ENCODE data around the gene SBF1. TPM values are rescaled to one million over a fixed set of nuclear protein-coding genes. Genes with fewer than 3 reads are reported as not detected.

Gene SBF1
- total and polyA plus RNA-seq, 2 experiments from 2014 or later = 25.2 to 92.0 TPM

DNA sequence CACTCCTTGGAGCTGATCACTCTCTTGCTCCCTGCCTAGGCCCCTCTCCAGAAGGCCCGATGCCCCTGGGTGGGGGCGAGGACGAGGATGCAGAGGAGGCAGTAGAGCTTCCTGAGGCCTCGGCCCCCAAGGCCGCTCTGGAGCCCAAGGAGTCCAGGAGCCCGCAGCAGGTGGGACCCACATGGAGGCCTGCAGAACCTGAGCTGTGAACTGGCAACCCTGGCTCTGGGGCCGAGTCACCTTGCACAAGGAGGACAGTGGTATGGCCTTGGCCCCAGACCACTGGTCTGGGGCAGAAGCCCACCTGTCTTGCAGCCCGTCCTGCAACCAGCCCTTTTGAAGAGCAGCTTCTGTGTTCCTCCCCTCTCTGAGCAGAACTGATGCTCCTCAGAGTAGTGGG lies 44.3 kb upstream of the SBF1 start:
- Histone ChIP-seq H3K4me1 (ENCODE audit: insufficient read depth) (no peaks in the 10 kb centered on the region), H3K79me2 (ENCODE audit: insufficient read depth) (peaks cover 53% of the 10 kb centered on the region), H3K9me3 (ENCODE audit: low read depth) (no peaks in the 10 kb centered on the region), H3K4me2 (ENCODE audit: unreplicated experiment) (no peak overlapping the region), H3K27ac (no peak overlapping the region), H3F3A (ENCODE audit: insufficient read depth) (no peaks in the 10 kb centered on the region), H3K4me3 (no peak overlapping the region), H2AFZ (no peak overlapping the region), H4K20me1 (ENCODE audit: insufficient read depth) (no peaks in the 10 kb centered on the region), H3K36me3 (ENCODE audit: low read depth) (0 out of 2 replicates have a peak, but pooled peaks cover 6% of the 10 kb centered on the region), H3K9me2 (ENCODE audit: insufficient read depth) (no peaks in the 10 kb centered on the region), H3K27me3 (replicated peaks; ENCODE audit: insufficient read depth) (no peaks in the 10 kb centered on the region), H3K9ac (no peak overlapping the region)
- TF ChIP-seq EZH2phosphoT487 (IDR thresholded peaks at IDR 0.05; ENCODE audit: insufficient read depth, low read depth) (no peak), EZH2 (IDR thresholded peaks at IDR 0.05; ENCODE audit: insufficient read depth, poor library complexity, severe bottlenecking) (no peak)
- no peak for DNase-seq
- WGBS, 2 experiments (ENCODE audit: low coverage in 1 of 2, low lambda C conversion rate in 2 of 2, missing lambda C conversion rate in 2 of 2) = 96 to 97% methylated on average over 8 of the region's 8 CpGs
- in situ Hi-C loops (cut with MboI) = no loop called here

DNA sequence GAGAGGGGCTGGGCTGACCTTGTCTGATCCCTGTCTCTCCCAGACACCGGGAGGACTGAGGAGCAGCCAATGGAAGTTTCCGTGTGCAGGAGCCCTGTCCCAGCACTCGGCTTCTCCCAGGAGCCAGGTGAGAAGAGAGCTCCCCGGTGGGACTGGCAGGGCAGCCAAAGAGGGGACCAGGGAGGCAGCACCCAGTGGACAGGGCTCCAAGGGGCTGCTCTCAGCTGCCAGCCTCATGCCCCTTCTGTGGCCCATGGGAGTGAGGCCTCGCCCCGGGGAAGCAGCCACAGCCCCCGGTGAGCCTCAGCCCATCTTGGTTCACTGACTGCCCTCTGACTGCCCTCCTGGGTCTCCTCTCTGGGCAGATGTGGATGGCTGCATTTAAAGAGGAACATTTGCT lies 43.8 kb upstream of the SBF1 start:
- Histone ChIP-seq H3K4me3 (no peak overlapping the region), H3K79me2 (ENCODE audit: insufficient read depth) (peaks cover 53% of the 10 kb centered on the region), H3K4me1 (ENCODE audit: insufficient read depth) (no peaks in the 10 kb centered on the region), H4K20me1 (ENCODE audit: insufficient read depth) (no peaks in the 10 kb centered on the region), H2AFZ (no peak overlapping the region), H3K36me3 (ENCODE audit: low read depth) (0 out of 2 replicates have a peak, but pooled peaks cover 3% of the 10 kb centered on the region), H3K27me3 (replicated peaks; ENCODE audit: insufficient read depth) (no peaks in the 10 kb centered on the region), H3K9me3 (ENCODE audit: low read depth) (no peaks in the 10 kb centered on the region), H3F3A (ENCODE audit: insufficient read depth) (no peaks in the 10 kb centered on the region), H3K9ac (no peak overlapping the region), H3K4me2 (ENCODE audit: unreplicated experiment) (no peak overlapping the region), H3K9me2 (ENCODE audit: insufficient read depth) (no peaks in the 10 kb centered on the region), H3K27ac (no peak overlapping the region)
- 92 to 96% methylated on average over 5 to 7 of the region's 7 CpGs for WGBS, 2 experiments (ENCODE audit: low coverage in 1 of 2, low lambda C conversion rate in 2 of 2, missing lambda C conversion rate in 2 of 2)
- in situ Hi-C loops (cut with MboI) = no loop called here
- DNase-seq = no peak
- TF ChIP-seq EZH2phosphoT487 (IDR thresholded peaks at IDR 0.05; ENCODE audit: insufficient read depth, low read depth) = no peak
- no peak for TF ChIP-seq EZH2 (IDR thresholded peaks at IDR 0.05; ENCODE audit: insufficient read depth, poor library complexity, severe bottlenecking)

DNA sequence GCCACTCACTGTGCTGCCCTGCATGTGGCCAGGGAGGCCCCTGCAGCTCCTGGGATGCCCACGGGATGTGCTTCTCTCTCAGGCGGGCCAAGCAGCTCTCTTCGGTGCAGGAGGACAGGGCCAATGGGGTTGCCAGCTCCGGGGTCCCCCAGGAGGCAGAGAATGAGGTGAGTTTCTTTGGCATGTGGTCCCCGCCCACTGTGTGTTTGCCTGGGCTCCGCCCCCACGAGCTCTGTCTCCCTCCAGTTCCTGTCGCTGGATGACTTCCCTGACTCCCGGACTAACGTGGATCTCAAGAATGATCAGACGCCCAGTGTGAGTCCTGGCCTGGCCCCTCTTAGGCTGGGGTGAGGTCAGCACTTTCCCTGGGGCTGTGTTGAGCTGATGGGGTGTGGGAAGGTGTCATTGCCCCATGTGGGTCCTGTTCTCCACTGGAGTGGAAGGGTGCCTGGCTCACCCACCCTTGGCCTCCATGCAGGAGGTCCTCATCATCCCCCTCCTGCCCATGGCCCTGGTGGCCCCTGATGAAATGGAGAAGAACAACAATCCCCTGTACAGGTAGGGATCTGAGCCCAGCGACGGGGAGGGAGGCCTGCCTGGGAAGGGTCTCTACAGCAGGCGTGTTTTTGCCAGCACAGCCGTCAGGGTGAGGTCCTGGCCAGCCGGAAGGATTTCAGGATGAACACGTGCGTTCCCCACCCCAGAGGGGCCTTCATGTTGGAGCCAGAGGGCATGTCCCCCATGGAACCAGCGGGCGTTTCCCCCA lies 42.8 kb upstream of the SBF1 start:
- no peaks in the 10 kb centered on the region for H3K36me3 ChIP-seq (ENCODE audit: low read depth)
- no peak overlapping the region for H2AFZ ChIP-seq
- TF ChIP-seq EZH2 (IDR thresholded peaks at IDR 0.05; ENCODE audit: insufficient read depth, poor library complexity, severe bottlenecking) (no peak), EZH2phosphoT487 (IDR thresholded peaks at IDR 0.05; ENCODE audit: insufficient read depth, low read depth) (no peak)
- H3K27me3 ChIP-seq (replicated peaks; ENCODE audit: insufficient read depth) = no peaks in the 10 kb centered on the region
- no peaks in the 10 kb centered on the region for H3K9me3 ChIP-seq (ENCODE audit: low read depth)
- H3K79me2 ChIP-seq (ENCODE audit: insufficient read depth) = peaks cover 53% of the 10 kb centered on the region
- no peak for DNase-seq
- H3K9ac ChIP-seq = no peak overlapping the region
- in situ Hi-C loops (cut with MboI) = no loop called here
- H3K4me1 ChIP-seq (ENCODE audit: insufficient read depth) = no peaks in the 10 kb centered on the region
- H3K9me2 ChIP-seq (ENCODE audit: insufficient read depth) = no peaks in the 10 kb centered on the region
- no peak overlapping the region for H3K4me3 ChIP-seq
- WGBS, 2 experiments (ENCODE audit: low coverage in 1 of 2, low lambda C conversion rate in 2 of 2, missing lambda C conversion rate in 2 of 2) = 88 to 89% methylated on average over 20 of the region's 20 CpGs
- no peak overlapping the region for H3K4me2 ChIP-seq (ENCODE audit: unreplicated experiment)
- no peaks in the 10 kb centered on the region for H3F3A ChIP-seq (ENCODE audit: insufficient read depth)
- no peak overlapping the region for H3K27ac ChIP-seq
- no peaks in the 10 kb centered on the region; the same call in 1 of the 2 replicates for H4K20me1 ChIP-seq (ENCODE audit: insufficient read depth)

DNA sequence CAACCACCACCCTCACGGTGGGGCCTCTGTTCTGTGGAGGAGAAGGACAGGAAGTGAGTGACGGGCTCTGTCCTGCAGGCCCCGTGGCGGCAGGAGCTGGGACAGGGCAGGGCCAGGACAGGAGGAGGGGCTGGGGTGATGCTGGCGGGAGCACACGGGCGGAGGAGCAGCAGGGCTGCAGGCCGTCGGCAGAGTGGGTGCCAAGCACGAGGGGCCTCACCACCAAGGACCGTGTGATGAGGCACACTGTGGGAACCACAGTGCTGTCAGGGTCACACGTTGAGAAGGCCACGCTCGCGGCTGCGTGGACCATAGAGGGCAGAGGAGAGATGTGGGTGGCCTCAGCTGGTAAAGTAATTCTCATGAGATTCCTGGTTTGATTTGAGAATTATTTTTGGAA lies 42.1 kb upstream of the SBF1 start:
- H3K27me3 ChIP-seq (replicated peaks; ENCODE audit: insufficient read depth) = no peaks in the 10 kb centered on the region
- in situ Hi-C loops (cut with MboI) = no loop called here
- H3K4me3 ChIP-seq = no peak overlapping the region
- no peak for DNase-seq
- H3K9ac ChIP-seq = no peak overlapping the region
- H3K9me3 ChIP-seq (ENCODE audit: low read depth) = no peaks in the 10 kb centered on the region
- TF ChIP-seq EZH2 (IDR thresholded peaks at IDR 0.05; ENCODE audit: insufficient read depth, poor library complexity, severe bottlenecking) = no peak
- TF ChIP-seq EZH2phosphoT487 (IDR thresholded peaks at IDR 0.05; ENCODE audit: insufficient read depth, low read depth) = no peak
- H3K36me3 ChIP-seq (ENCODE audit: low read depth) = no peaks in the 10 kb centered on the region
- peaks cover 53% of the 10 kb centered on the region for H3K79me2 ChIP-seq (ENCODE audit: insufficient read depth)
- H3K27ac ChIP-seq = no peak overlapping the region
- H3K4me2 ChIP-seq (ENCODE audit: unreplicated experiment) = no peak overlapping the region
- H2AFZ ChIP-seq = no peak overlapping the region
- H3K4me1 ChIP-seq (ENCODE audit: insufficient read depth) = no peaks in the 10 kb centered on the region
- WGBS, 2 experiments (ENCODE audit: low coverage in 1 of 2, low lambda C conversion rate in 2 of 2, missing lambda C conversion rate in 2 of 2) = 82 to 85% methylated on average over 16 of the region's 16 CpGs
- H3K9me2 ChIP-seq (ENCODE audit: insufficient read depth) = no peaks in the 10 kb centered on the region
- H4K20me1 ChIP-seq (ENCODE audit: insufficient read depth) = no peaks in the 10 kb centered on the region; the same call in 1 of the 2 replicates
- no peaks in the 10 kb centered on the region for H3F3A ChIP-seq (ENCODE audit: insufficient read depth)

Data from GM23248 (cell line).